Measurements from ENCODE around the gene FAM83E.
"Not testable (repeated sequence)": the region's sequence is repeated elsewhere in the genome, so short reads cannot be mapped to it uniquely, and the experiment has no call there.

FAM83E gene

GRCh38 chr19:48611872-48612271 lies 3.0 kb downstream of the FAM83E start:
- no peak for DNase-seq (ENCODE audit: low spot score)

DNA sequence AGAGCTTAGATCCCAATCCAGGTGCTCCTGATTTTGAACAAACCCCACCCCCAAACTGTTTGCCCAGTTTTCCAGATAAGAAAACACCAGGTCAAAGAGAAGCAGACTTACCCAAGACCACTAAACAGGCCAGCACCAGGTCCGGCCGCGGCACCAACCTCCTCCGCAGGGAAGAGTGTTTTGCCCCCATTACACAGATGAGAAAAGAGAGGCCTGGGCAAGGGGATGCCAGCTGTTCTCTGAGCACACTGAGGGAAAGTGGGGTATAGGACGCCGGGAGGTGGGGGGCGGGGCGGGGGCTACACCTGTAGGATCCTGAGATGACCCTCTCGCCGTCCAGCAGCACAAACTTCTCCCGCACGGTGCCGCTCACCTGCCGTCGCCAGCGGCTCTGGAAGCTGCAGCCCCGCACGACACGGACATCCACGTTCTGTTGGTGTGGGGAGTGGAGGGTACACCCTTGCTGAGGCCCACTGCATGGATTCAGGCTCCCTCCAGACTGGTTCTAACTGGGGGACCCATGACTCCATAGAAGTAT lies 5.2 kb downstream of the FAM83E start:
- DNase-seq (ENCODE audit: low spot score) = no peak

DNA sequence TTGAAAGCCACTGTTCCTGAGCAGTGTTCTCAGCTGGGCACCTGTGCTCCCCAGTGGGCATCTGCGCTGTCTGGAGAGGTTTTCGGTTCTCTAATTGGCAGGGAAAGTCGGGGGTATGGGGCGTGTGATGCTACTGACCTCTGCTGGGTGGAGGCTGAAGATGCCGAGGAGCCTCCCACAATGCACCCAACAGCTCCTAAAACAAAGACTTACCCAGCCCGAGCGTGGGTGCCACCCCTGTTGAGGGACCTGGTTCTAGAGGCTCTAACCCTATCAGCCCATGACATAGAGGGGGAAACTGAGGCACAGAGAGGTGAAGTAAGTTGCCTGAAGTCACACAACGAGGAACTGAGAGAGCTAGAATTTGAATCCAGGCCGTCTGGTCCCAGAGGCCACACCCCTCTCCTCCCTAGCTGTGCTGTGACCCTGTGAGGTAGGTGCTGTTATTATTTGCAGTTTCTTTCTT lies 6.0 kb downstream of the FAM83E start:
- DNase-seq (ENCODE audit: low spot score) = peak; percentile 60

GRCh38 chr19:48607359-48607755 lies 7.5 kb downstream of the FAM83E start:
- no peak for DNase-seq (ENCODE audit: low spot score)

DNA sequence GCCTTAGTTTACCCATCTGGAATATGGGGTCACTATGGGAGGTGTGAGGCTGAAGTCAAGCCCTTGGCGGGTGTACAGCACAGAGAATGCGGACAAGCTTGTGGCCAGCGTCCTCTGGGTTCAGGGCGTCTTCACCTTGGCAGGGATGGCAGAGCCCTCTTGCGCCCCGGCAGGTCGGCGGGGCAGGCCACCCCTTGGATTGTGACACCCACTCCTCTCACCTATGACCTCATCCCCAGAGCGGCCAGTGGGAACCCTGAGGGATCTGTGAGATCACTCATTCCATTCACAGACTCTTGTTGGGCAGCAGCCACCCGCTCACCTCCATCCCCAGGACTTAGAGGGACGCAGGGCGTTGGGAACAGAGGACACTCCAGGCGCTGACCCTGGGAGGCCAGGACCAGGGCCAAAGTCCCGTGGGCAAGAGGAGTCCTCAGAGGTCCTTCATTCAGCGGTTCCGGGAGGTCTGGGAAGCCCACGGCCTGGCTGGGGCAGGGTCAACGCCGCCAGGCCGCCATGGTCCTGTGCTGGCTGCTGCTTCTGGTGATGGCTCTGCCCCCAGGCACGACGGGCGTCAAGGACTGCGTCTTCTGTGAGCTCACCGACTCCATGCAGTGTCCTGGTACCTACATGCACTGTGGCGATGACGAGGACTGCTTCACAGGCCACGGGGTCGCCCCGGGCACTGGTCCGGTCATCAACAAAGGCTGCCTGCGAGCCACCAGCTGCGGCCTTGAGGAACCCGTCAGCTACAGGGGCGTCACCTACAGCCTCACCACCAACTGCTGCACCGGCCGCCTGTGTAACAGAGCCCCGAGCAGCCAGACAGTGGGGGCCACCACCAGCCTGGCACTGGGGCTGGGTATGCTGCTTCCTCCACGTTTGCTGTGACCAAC lies 8.2 kb downstream of the FAM83E start, which contains the start of gene SPACA4:
Gene SPACA4, plus strand, starts transcription at position 280 of the 896 bp plus-strand sequence. Its CDS starts 237 bp downstream, at position 517.
- no peak for DNase-seq (ENCODE audit: low spot score)

- DNase-seq (ENCODE audit: low spot score) = no peak
These were observed 11.0 kb downstream of the FAM83E start for GRCh38 chr19:48603850-48604249.

GRCh38 chr19:48603449-48603848 lies 11.4 kb downstream of the FAM83E start:
- DNase-seq (ENCODE audit: low spot score) = no peak

DNA sequence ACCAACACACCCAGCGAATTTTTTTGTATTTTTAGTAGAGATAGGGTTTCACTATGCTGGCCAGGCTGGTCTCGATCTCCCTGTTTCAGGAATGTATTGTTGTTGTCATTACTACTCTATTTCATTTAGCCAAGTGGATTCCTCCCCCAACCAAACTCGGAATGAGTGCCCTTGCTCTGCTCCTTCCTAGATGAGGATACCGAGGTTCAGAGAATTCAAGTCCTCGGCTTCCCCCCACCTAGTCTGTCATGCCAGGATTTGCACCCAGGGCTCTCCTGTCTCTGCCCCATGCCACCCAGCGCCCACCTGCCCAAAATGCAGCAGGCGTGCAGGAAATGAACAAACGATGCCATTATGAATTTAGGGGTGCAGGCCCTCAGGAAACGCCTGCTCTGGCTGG lies 11.9 kb downstream of the FAM83E start:
- DNase-seq (ENCODE audit: low spot score) = no peak

DNA sequence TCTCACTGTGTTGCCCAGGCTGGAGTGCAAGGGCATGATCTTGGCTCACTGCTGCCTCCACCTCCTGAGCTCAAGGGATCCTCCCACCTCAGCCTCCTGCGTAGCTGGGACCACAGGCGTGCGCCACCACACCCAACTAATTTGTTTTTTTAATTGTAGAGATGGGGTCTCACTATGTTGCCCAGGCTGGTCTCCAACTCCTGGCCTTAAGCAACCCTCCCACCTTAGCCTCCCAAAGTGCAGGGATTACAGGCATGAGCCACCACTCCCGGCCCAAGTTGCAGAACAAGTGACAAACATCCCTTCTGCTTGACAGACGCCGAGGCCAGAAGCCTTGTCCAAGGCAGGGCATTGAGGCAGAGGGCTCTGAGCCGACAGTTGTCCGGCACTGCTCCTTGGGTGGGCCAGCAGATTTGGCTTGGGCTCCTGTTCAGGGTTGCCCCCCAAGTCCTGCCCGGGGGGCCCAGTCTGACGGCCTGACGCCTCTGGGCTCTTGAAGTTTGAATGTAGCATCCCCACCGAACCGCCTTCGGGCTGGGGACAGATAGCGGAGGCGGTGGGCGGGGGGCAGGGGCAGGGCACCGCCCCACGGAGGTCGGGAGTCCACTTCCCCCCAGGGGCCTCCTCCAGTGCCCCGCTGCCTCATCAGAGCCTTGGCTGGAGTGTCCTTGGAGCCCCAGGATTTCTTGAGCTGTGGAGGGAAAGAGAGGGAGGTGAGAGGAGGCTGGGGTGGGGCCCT lies 14.0 kb downstream of the FAM83E start:
- no peak for DNase-seq (ENCODE audit: low spot score)

DNA sequence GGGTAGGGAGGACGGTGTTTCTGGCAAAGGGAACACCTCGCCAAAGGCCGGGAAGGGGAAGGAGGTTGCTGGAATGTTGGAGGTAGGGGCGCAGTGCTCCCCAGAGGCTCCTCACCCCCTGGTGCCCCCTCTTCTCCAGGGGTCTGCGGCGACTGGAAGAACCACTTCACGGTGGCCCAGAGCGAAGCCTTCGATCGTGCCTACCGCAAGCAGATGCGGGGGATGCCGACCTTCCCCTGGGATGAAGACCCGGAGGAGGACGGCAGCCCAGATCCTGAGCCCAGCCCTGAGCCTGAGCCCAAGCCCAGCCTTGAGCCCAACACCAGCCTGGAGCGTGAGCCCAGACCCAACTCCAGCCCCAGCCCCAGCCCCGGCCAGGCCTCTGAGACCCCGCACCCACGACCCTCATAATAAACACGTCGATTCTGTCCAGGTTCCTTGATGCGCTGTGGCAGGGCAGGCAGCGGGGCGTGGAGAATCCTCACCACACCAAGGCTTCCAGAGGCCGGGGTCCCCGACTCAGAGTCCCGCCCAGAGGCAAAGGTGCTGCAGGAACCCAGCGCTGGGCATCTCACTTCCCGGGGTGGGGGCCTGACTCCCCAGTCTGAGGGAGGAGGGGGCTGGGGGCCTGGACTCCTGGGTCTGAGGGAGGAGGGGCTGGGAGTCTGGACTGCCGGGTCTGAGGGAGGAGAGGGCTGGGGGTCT lies 15.7 kb downstream of the FAM83E start:
- DNase-seq (ENCODE audit: low spot score) = no peak

GRCh38 chr19:48596679-48597465 lies 18.0 kb downstream of the FAM83E start:
- peak; percentile 49 for DNase-seq (ENCODE audit: low spot score)

GRCh38 chr19:48596237-48596636 lies 18.6 kb downstream of the FAM83E start:
- no peak for DNase-seq (ENCODE audit: low spot score)

DNA sequence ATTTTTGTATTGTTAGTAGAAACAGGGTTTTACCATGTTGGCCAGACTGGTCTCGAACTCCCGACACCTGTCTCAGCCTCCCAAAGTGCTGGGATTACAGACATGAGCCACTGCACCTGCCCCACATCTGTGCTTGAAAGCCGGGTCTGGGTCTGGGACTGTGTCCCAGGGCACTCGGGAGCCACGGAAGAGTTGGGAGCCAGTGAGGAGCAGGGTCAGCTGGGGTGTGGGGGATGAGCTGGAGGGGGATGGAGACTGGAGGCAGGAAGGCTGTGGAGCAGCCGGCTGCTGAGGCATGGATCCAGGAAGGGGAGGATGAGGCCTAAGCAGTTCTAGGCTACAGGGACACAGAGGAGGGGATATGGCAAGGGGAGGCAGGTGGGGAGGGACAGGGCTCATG lies 19.0 kb downstream of the FAM83E start:
- DNase-seq (ENCODE audit: low spot score) = no peak

GRCh38 chr19:48595171-48595570 lies 19.7 kb downstream of the FAM83E start:
- no peak for DNase-seq (ENCODE audit: low spot score)

- no peak for DNase-seq (ENCODE audit: low spot score)
These were observed 23.9 kb downstream of the FAM83E start for GRCh38 chr19:48591021-48591420.

DNA sequence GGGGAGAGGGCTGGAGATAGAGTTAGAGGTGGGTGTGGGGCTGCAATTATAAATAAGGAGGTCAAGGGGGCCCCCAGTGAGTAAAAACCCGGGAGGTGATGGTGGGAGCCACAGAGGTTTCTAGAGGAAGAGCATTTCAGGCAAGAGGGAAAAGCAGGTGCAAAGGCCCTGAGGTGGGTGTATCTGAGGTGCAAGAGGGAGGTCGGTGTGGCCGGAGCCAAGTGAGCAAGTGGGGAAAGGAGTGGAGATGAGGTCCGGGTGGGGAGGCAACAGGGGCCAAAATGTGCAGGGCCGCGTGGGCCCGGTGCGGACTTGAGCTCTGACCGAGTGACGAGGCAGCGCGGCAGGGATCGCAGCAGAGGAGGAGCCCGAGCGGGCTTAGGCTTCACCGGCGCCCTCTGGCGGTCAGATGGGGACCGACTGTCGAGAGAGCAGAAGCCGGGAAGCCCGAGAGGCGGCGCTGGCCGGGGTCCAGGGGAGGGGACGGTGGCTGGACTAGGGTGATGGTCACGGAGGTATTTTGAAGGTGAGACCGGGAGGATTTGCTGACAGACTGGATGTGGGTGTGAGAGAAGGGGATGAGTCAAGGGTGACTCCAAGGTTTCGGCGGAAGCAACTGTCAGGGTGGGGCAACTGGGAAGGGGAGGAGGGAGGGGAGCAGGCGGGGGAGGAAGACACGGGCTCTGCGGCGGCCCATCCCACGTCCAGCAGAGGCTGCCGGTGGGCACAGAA lies 26.0 kb downstream of the FAM83E start:
- DNase-seq (ENCODE audit: low spot score) = peak; percentile 90

GRCh38 chr19:48587387-48587786 lies 27.5 kb downstream of the FAM83E start:
- no peak for DNase-seq (ENCODE audit: low spot score)

DNA sequence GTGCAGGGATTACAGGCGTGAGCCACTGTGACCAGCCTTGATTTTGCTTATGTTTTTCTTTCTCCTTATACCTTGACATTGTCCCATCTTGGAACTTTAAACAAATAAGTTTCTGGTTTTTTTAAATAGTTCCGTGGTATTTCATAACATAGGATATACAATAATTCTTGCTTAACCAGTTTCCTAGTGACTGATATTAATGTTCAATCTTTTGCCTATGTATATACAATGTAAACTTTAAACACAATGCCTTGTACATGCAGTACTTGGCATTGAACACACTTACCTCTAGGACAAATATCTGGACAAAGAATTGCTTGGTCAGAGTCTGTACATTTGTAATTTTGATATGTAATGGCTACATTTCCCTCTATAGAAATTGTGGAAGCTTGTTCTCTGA lies 32.7 kb downstream of the FAM83E start:
- no peak for DNase-seq (ENCODE audit: low spot score)

DNA sequence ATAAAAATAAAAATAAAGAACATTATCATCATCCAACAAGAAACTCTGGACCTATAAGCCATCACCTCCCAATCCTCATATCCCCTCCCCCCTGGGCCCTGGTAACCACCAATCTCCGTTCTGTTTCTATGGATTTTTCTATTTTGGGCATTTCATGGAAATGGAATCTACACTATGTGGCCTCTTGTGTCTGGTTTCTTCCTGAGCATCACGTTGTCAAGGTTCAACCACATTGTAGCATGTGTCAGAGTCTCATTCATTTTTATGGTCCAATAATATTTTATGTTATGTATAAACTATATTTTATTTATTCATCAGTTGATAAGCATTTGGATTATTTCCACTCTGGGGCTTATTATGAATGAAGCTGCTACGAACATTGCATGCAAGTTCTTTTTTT lies 36.0 kb downstream of the FAM83E start:
- DNase-seq (ENCODE audit: low spot score) = no peak

- DNase-seq (ENCODE audit: low spot score) = not testable (repeated sequence)
These were observed 37.0 kb downstream of the FAM83E start for GRCh38 chr19:48577908-48578307.
